Sigmoid colon (tissue), 4 donors: Measurements from ENCODE around the gene EBF4.

Source experiments
- EP300 ChIP-seq, 4 donors: sonication (generic); formaldehyde crosslinking; IDR thresholded peaks; one replicate each; pipeline ENCODE4 v1.6.1; 2017; ENCODE audit warnings: antibody characterized with exemption in 4 of 4
- POLR2A ChIP-seq, 2 donors: fragments of 450-650 bp; IDR thresholded peaks; one replicate each; pipeline ENCODE4 v1.6.1; 2016; ENCODE audit warnings: antibody characterized with exemption in 2 of 2, mild to moderate bottlenecking in 2 of 2, moderate library complexity in 2 of 2
- TF ChIP-seq, protein P1 (sequence below), 4 experiments: fragments of 450-650 bp in 3 of 4; fragments of 200-600 bp in 1 of 4; IDR thresholded peaks; one replicate each; pipeline ENCODE4 v1.5.1; 2016 to 2019; ENCODE audit warnings: antibody characterized with exemption in 4 of 4, mild to moderate bottlenecking in 3 of 4, moderate library complexity in 2 of 4

DNA sequence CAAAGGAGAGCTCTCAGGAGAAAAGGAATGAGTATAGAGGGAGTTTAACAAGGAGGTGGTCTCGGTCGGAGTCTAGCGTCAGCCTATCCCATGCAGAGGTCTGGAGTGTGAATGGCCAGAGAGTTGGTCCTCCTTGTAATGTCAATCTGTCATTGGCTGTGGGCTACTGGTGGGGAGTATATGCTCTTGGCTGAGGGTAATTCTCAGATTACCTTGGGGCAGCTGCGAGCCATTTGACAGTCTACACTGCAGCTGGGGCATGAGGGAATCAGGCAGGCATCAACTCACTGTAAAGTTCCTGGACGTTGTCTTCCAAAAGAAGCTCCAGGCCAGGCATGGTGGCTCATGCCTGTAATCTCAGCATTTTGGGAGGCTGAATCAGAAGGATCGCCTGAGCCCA is 48.1 kb downstream of the EBF4 start:
- TF ChIP-seq, protein P1, sequence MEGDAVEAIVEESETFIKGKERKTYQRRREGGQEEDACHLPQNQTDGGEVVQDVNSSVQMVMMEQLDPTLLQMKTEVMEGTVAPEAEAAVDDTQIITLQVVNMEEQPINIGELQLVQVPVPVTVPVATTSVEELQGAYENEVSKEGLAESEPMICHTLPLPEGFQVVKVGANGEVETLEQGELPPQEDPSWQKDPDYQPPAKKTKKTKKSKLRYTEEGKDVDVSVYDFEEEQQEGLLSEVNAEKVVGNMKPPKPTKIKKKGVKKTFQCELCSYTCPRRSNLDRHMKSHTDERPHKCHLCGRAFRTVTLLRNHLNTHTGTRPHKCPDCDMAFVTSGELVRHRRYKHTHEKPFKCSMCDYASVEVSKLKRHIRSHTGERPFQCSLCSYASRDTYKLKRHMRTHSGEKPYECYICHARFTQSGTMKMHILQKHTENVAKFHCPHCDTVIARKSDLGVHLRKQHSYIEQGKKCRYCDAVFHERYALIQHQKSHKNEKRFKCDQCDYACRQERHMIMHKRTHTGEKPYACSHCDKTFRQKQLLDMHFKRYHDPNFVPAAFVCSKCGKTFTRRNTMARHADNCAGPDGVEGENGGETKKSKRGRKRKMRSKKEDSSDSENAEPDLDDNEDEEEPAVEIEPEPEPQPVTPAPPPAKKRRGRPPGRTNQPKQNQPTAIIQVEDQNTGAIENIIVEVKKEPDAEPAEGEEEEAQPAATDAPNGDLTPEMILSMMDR (IDR thresholded peaks at IDR 0.05): no peak
- TF ChIP-seq POLR2A (IDR thresholded peaks at IDR 0.05) (no peak), EP300 (IDR thresholded peaks at IDR 0.05) (no peak)
